ENCODE results near the gene PIP4K2B.
"Not testable (repeated sequence)": the region's sequence is repeated elsewhere in the genome, so short reads cannot be mapped to it uniquely, and the experiment has no call there.

PIP4K2B gene

GRCh38 chr17:38730526-38731379 is 68.6 kb downstream of the PIP4K2B start:
- DNase-seq (ENCODE audit: low read depth in 2 of 2): no peak

GRCh38 chr17:38729886-38730525 is 69.3 kb downstream of the PIP4K2B start, which contains the start of gene CISD3:
Gene CISD3, plus strand, starts transcription at chr17:38730341. Its CDS starts 18 bp downstream, at chr17:38730359.
- DNase-seq (ENCODE audit: low read depth in 2 of 2): peak; percentile 70 to 82

GRCh38 chr17:38729368-38729885 is 69.9 kb downstream of the PIP4K2B start:
- DNase-seq (ENCODE audit: low read depth in 2 of 2): no peak

GRCh38 chr17:38728290-38728831 is 71.0 kb downstream of the PIP4K2B start:
- DNase-seq (ENCODE audit: low read depth in 2 of 2): peak; percentile 56 to 75

- DNase-seq (ENCODE audit: low read depth in 2 of 2): peak; percentile 61 to 79
These were observed 71.6 kb downstream of the PIP4K2B start for GRCh38 chr17:38727736-38728135.

- not testable (repeated sequence) for DNase-seq (ENCODE audit: low read depth in 2 of 2)
These were observed 73.2 kb downstream of the PIP4K2B start for GRCh38 chr17:38726145-38726544.

GRCh38 chr17:38725066-38725465 is 74.3 kb downstream of the PIP4K2B start:
- no peak for DNase-seq (ENCODE audit: low read depth in 2 of 2)

- no peak for DNase-seq (ENCODE audit: low read depth in 2 of 2)
These were observed 74.9 kb downstream of the PIP4K2B start for GRCh38 chr17:38724337-38724988.

- DNase-seq (ENCODE audit: low read depth in 2 of 2): no peak
These were observed 77.6 kb downstream of the PIP4K2B start for GRCh38 chr17:38721802-38722201.

GRCh38 chr17:38720941-38721340 is 78.4 kb downstream of the PIP4K2B start:
- no peak for DNase-seq (ENCODE audit: low read depth in 2 of 2)

GRCh38 chr17:38719943-38720641 is 79.3 kb downstream of the PIP4K2B start:
- no peak for DNase-seq (ENCODE audit: low read depth in 2 of 2)

GRCh38 chr17:38719289-38719942 is 79.9 kb downstream of the PIP4K2B start:
- no peak for DNase-seq (ENCODE audit: low read depth in 2 of 2)

- DNase-seq (ENCODE audit: low read depth in 2 of 2): no peak
These were observed 82.1 kb downstream of the PIP4K2B start for GRCh38 chr17:38717139-38717745.

GRCh38 chr17:38716368-38717005 is 82.9 kb downstream of the PIP4K2B start:
- no peak for DNase-seq (ENCODE audit: low read depth in 2 of 2)
